NCI-H82 treated with DMSO at 0.1 percent for 48 hours (cell line): ENCODE measurements around the gene UST.
"Not testable (repeated sequence)": the region's sequence is repeated elsewhere in the genome, so short reads cannot be mapped to it uniquely, and the experiment has no call there.

Experiments used
- DNase-seq: peaks from one replicate; lab custom pipeline; 2025; ENCODE audit not compliant: unreplicated experiment; lab: John Stamatoyannopoulos, UW

UST gene

GRCh38 chr6:148831064-148831463 is 84.2 kb downstream of the UST start:
- DNase-seq: no peak

GRCh38 chr6:148831531-148831930 is 84.7 kb downstream of the UST start:
- no peak for DNase-seq

DNA sequence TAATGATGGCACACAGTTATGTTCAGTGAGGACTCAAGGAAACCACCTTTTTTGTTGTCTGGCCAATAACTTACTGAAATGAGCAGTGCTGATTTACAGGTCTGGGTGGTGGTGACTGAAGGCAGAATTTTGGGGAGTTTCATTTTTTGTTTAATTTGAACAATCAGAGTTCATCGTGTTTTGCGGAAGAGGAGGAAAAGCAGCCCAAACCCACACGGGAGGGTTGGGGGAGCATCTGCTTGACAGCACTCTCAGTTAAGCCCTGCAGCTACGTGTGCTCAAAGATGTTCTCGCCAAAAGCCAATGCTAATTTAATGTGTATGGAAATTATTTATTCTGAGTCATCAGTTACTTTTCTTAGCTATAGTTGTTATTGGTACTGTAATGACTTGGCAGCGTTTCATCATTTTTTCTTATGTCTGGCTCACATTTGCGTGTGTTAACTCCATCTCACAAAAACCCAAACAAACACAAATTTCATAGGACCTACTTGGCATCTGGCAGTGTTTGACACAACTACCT is 89.2 kb downstream of the UST start:
- no peak for DNase-seq

GRCh38 chr6:148836751-148837150 is 89.9 kb downstream of the UST start:
- no peak for DNase-seq

DNA sequence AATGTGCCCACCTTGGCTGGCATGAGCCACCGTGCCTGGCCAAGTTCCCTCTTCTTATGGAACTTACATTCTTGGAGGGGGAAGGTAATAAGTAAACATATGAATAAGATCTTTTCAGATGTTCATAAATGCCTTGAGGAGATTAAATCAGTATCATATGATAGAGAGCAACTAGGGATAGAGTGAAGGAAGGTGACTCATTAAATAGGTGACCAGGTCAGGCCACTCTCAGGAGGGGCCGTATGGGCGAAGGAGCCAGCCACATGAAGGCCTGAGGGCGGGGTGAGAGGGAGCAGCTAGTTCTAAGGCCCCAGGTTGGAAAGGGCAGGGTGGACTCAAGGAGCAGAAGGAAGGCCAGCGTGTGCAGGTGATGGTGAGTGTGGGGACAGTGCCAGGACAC is 91.1 kb downstream of the UST start:
- DNase-seq: no peak

- no peak for DNase-seq
These were observed 92.2 kb downstream of the UST start for GRCh38 chr6:148839044-148839443.

DNA sequence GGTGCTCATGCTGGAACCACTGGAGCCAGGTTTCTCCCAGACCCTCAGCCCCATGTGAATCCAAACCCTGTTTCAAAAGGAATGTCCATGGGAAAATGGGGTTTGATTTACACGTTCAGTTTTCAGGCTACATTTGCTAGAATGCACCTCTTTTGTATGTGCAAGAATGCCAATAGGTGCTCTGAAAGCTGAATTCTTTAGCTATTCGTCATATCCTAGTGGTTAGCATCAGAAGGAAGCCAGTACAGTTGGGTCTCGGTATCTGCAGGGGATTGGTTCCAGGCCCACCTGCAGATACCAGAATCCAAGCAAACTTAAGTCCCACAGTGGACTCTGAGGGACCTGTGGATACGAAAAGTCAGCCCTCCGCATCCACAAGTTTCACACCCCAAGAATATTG is 93.4 kb downstream of the UST start:
- no peak for DNase-seq

- DNase-seq: no peak
These were observed 95.6 kb downstream of the UST start for GRCh38 chr6:148842296-148843019.

DNA sequence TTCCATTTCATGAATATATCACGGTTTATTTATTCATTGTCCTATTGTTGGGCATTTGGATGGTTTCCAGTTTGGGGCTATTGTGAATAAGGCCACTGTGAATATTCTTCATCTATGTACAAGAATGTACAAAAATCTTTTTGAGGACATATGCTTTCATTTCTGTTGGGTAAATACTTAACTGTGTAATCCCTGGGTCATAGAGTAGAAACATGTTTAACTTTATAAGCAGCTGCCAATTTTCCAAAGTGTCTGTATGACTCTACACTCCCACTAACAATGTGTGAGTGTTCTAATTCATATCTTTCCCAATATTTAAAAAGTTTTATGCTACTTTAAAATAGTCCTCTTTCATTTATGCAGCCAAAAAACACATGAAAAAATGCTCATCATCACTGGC is 98.6 kb downstream of the UST start:
- no peak for DNase-seq

DNA sequence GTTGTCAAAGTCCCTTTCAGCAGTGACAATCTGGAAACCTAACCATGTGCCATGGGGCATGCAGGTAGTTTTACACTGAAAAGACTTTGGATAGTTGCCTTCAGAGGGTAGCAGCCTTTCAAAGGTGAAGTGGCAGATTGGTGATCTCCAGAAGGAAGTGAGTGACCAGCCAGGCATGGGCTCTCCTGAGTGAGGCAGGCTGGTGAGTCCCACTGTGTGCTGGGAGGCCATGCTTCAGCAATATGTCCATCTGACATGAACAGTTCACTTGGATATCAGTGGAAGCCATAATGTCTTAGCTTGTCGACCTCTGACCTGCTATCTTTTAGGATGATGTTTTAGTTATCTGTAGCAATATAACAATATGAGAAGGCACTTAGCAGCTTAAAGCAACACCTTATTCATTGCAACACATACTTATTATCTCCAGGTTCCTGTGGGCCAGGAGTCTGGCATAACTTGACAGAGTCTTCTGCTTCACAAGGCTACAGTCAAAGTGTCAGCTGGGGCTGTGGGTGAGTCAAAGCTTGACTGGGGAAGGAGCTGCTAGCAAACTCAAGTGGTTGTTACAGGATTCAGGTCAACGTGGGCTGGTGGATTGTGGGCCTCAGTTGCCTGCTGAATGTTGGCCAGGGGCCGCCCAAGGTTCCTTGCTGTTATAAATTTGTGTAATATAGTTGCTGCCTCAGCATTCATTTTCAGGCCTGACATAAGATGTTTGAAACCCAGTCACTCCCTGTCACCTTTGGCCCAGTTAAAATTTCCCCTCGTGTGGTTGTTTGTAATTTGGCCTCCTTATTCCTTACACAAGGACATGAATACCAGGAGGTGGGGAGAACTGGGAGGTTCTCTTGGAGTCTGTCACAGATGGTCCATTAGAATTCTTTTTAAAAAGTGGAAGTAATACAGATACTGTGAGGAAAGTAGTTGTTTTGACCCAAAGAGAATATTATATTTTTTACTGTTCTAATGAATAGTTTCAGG is 100.2 kb downstream of the UST start:
- DNase-seq: no peak

DNA sequence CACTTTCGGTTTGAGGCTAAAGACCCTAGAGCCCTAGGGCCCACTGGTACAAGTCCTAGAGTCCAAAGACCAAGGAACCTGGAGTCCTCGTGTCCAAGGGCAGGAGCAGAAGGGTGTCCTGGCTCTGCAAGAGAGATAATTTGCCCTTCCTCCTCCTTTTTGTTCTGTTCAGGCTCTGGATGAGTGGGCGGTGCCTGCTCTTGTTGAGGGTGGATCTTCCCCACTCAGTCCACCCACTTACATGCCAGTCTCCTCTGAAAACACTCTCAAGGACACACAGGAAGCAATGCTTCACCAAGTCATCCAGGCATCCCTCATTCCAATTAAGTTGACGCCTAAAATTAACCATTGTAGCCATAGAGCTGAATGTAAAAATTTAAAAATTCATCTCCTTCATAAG is 102.1 kb downstream of the UST start:
- DNase-seq: no peak

- DNase-seq: not testable (repeated sequence)
These were observed 102.6 kb downstream of the UST start for GRCh38 chr6:148849449-148849848.

DNA sequence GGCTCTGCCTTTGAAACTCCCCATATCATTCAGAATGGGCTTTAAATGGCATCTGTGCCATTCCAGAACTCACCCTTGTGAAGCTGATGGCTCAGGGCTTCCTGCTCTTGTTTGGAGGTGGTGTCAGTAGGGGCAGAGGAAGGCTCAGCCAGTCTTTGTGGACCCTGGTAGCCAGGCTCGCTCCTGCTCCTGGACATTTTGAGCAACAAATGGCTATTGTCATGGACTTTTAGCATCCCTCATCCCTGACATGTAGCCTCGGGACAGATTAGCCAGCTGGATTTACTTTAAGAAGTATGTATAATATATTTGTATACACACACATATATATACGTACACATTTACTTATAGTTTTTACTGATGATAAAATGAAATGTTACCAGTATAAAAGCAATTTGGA is 104.1 kb downstream of the UST start:
- no peak for DNase-seq

DNA sequence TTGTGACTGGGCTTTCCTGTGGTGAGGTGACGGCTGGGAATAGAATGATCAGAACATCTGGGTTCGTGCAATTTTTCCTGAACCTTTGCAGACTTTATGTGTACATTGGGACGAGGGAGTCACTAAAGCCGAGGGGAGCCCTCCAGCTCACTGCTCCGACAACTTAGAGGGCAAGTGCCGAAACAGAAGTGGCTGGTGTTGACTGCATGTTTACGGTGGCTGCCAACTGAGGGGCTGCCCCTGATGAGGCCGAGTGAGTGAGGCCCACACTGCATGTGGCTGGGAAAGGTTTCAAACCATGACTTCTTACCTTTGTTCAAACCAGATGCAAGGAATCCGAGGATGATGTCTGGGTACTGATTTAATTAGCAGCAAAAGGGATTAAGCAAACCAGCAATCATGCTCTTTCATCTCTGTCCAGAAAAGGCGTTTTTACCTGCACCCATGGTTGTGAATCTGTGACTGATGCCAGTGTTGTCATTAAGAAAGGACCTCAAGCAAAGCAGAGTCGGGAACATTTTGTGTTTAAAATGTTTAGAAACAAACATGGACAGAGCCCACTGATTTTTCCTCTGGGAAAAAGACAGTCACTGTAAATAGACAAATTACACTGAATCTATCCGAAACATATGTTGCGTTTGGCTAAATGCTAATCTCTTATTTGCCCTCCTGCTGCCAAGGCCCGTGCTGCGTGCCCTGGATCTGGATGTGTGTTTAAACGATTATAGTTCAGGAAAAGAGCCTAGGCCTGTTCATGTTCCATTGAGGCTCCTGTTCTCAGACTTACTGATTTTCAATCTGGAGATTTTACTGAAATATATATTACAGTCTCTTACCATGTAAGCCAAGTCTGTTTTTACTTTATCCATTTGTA is 105.1 kb downstream of the UST start:
- DNase-seq: peak; percentile 56

DNA sequence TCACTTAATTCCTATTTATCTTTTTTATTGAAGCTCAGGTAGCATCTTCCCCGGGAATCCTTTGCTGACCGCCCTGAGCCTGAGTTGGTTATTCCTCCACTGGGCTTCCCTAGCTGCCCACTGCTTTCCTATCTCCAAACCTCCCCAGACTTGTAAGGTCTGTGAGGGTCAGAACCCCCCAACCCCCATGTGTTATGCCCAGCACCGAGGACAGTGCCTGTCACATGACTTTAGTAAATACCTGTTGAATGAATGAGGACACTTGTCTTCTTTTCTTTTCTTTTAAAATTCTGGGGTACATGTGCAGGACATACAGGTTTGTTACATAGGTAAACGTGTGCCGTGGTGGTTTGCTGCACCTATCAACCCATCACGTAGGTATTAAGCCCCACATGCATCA is 105.9 kb downstream of the UST start:
- DNase-seq: no peak

DNA sequence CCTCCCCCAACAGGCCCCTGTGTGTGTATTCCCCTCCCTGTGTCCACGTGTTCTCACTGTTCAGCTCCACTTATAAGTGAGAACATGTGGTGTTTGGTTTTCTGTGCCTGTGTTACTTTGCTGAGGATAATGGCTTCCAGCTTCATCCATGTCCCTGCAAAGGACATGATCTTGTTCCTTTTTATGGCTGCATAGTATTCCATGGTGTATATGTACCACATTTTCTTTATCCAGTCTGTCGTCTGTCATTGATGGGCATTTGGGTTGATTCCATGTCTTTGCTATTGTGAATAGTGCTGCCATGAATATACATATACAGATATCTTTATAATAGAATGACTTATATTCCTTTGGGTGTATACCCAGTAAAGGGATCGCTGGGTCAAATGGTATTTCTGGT is 106.3 kb downstream of the UST start:
- DNase-seq: not testable (repeated sequence)

DNA sequence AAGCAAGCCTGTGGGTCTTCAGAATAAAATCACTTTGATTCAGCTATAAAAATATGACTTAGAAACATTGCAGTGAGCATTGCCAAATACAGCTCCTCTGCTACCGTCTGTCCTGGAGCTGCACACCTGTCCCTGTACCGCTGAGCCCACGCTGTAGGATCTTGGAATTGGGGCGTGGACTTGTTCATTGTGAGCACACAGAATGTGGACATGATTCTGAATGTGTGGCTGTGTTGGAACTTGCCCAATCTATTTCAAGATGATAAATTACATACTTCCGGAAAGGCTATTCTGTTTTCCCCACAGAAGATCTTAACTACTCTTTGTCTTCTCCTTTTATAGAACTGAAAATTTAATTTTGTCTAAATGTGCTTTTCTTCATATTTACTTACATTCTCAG is 107.3 kb downstream of the UST start:
- no peak for DNase-seq

DNA sequence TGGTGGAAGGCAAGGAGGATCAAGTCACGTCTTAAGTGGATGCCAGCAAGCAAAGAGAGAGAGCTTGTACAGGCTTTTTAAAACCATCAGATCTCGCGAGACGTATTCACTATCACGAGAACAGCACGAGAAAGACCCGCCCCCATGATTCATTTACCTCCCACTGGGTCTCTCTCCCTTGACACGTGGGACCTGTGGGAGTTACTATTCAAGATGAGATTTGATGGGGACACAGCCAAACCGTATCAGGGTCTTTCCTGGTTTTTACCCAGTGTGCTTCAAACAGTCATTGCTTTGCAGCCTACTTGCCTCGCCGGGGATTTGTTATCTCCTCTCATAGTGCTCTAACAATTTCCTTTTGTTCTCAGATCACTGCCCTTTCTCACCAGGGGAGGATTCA is 108.2 kb downstream of the UST start:
- DNase-seq: no peak

DNA sequence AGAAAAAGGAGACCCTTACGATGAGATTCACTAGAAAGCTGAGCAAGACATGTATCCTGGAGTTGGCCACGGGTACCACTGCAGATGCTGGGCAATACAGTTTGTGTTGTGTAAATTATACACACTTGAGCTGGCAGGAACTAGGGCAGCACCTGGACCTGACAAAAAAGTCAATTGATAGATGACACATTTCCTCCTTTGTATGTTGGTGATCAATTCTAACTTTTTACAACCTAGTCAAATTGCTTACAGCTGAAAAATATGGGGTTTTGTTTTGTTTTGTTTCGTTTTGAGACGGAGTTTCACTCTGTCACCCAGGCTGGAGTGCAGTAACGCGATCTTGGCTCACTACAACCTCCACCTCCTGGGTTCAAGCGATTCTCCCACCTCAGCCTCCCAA is 108.9 kb downstream of the UST start:
- DNase-seq: no peak

DNA sequence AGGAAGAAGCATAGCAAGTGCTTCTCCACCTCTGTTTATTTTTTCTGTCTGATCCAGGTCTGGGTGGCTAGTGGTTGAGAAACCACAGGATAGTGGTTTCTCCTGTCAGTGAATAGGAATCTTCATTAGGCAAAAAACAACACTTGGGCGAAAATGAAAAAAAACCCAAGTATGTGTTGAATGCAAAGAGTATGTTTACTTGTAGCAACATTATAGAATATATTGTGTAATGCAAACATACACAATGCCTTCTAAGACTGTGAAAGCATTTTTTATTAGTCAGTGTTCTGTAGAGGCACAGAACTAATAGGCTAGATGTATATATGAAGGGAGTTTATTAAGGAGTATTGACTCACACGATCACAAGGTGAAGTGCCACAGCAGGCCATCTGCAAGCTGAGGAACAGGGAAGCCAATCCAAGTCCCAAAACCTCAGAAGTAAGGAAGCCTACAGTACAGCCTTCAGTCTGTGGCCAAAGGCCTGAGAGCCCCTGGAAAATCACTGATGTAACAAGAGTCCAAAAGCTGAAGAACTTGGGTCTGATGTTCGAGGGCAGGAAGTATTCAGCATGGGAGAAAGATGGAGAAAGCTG is 111.1 kb downstream of the UST start:
- DNase-seq: no peak

- not testable (repeated sequence) for DNase-seq
These were observed 117.3 kb downstream of the UST start for GRCh38 chr6:148864132-148864531.
